Stomach (tissue), 9 donors: ENCODE measurements around the gene PANK4. TPM values are rescaled to one million over a fixed set of nuclear protein-coding genes. Genes with fewer than 3 reads are reported as not detected.

ENCODE experiments used
- DNase-seq, 2 donors: peaks; one replicate each; pipeline versions ENCODE4 v3.0.0 to v3.0.0-alpha.2; 2013 to 2019
- H3K27ac ChIP-seq, 5 donors: fragments of 200-600 bp in 4 of 5; sonication (generic) in 4 of 5; one replicate each; pipeline ENCODE4 v1.5.1; 2013 to 2019; ENCODE audit warnings: mild to moderate bottlenecking in 1 of 5, moderate library complexity in 1 of 5
- H3K27me3 ChIP-seq, 3 donors: fragments of 200-600 bp; sonication (generic); one replicate each; pipeline ENCODE4 v1.5.1; 2017 to 2019; ENCODE audit warnings: mixed run types in 1 of 3
- H3K36me3 ChIP-seq, 4 donors: fragments of 200-600 bp; sonication (generic); 1 replicate in 3 of 4; 2 replicates in 1 of 4; pipeline ENCODE4 v1.5.1; 2016 to 2019
- H3K4me1 ChIP-seq, 4 donors: fragments of 200-600 bp; sonication (generic); one replicate each; pipeline ENCODE4 v1.5.1; 2016 to 2019
- H3K4me3 ChIP-seq, 4 donors: fragments of 200-600 bp; sonication (generic) in 3 of 4; one replicate each; pipeline ENCODE4 v1.5.1; 2016 to 2019; ENCODE audit warnings: mild to moderate bottlenecking in 1 of 4
- H3K9me3 ChIP-seq, 4 donors: fragments of 200-600 bp; sonication (generic); one replicate each; pipeline ENCODE4 v1.5.1; 2016 to 2019
- EP300 ChIP-seq: sonication (generic); formaldehyde crosslinking; IDR thresholded peaks from one replicate; pipeline ENCODE4 v1.6.1; 2017; ENCODE audit warnings: antibody characterized with exemption
- POLR2A ChIP-seq, 4 donors: fragments of 450-650 bp; IDR thresholded peaks; one replicate each; pipeline ENCODE4 v1.6.1; 2016; ENCODE audit warnings: antibody characterized with exemption in 4 of 4, control low read depth in 2 of 4, mild to moderate bottlenecking in 1 of 4, moderate library complexity in 1 of 4
- POLR2AphosphoS5 ChIP-seq, 3 donors: sonication (generic); formaldehyde crosslinking; IDR thresholded peaks; one replicate each; pipeline ENCODE4 v1.6.1; 2016; ENCODE audit warnings: antibody characterized with exemption in 3 of 3
- WGBS, 5 donors: extraction: QIAGEN DNeasy Blood & Tissue Kit in 3 of 5; methylation state at CpG; one replicate each; pipeline versions ENCODE4 v1.1.5 to v1.1.7; 2013 to 2018; 5-methylcytosine and 5-hydroxymethylcytosine counted together
- intact Hi-C: fragments of 100-400 bp; cut with DNase I; formaldehyde crosslinking; loops from one replicate; pipeline ENCODE4 v1.15.1; 2023; ENCODE audit warnings: low total_unique reads
- polyA plus RNA-seq, 3 donors: library from polyadenylated mRNA; stranded (reverse); fragments of 200-250 nt; gene quantifications; one replicate each; pipeline ENCODE4 v1.2.3, GENCODE V29; 2013
- total RNA-seq, 5 donors: library from RNA; depleted of rRNA; stranded (reverse); fragments of >200 nt; gene quantifications; one replicate each; pipeline versions ENCODE4 v1.1.0 to v1.2.3, GENCODE V29; 2014 to 2016
- TF ChIP-seq, protein P1 (sequence below), 7 experiments: fragments of 450-650 bp in 4 of 7; fragments of 200-600 bp in 3 of 7; sonication (generic) in 3 of 7; IDR thresholded peaks; one replicate each; pipeline ENCODE4 v1.5.1; 2016 to 2019; ENCODE audit warnings: antibody characterized with exemption in 7 of 7, control low read depth in 2 of 7, mild to moderate bottlenecking in 1 of 7
- donor health status: healthy with polysubstance abuse.
- donor health status: Bipolar disorder and iron deficiency.
- donor health status: healthy.

Gene PANK4
- total and polyA plus RNA-seq, 8 donors = 6.4 to 86.0 (median 19.5) TPM

GRCh38 chr1:2458687-2459086 is 67.7 kb downstream of the PANK4 start:
- DNase-seq = no peak
- intact Hi-C loops = no loop called here
- Histone ChIP-seq H3K27ac (no peak overlapping the region), H3K36me3 (no peaks in the 10 kb centered on the region), H3K9me3 (no peaks in the 10 kb centered on the region), H3K4me3 (no peak overlapping the region), H3K4me1 (peaks cover 0 to 7% (median 6%) of the 10 kb centered on the region in 4 donors), H3K27me3 (peaks cover 0 to 85% (median 12%) of the 10 kb centered on the region in 3 donors)
- 77 to 83% (median 80%) methylated on average over 16 to 18 of the region's 18 CpGs for WGBS, 5 donors
- TF ChIP-seq POLR2AphosphoS5 (IDR thresholded peaks at IDR 0.05) (no peak), POLR2A (IDR thresholded peaks at IDR 0.05) (no peak), EP300 (no peak)
- TF ChIP-seq, protein P1, sequence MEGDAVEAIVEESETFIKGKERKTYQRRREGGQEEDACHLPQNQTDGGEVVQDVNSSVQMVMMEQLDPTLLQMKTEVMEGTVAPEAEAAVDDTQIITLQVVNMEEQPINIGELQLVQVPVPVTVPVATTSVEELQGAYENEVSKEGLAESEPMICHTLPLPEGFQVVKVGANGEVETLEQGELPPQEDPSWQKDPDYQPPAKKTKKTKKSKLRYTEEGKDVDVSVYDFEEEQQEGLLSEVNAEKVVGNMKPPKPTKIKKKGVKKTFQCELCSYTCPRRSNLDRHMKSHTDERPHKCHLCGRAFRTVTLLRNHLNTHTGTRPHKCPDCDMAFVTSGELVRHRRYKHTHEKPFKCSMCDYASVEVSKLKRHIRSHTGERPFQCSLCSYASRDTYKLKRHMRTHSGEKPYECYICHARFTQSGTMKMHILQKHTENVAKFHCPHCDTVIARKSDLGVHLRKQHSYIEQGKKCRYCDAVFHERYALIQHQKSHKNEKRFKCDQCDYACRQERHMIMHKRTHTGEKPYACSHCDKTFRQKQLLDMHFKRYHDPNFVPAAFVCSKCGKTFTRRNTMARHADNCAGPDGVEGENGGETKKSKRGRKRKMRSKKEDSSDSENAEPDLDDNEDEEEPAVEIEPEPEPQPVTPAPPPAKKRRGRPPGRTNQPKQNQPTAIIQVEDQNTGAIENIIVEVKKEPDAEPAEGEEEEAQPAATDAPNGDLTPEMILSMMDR (IDR thresholded peaks at IDR 0.05) = no peak

Other genes starting within 250 kb of the PANK4 start
- gene MORN1, start 135.0 kb downstream of the PANK4 start, total RNA-seq = 10 to 100 TPM in 3 of 5 donors, 1 to 10 TPM in 2; 3.1 to 18.1 (median 15.8) TPM
- 1 to 10 TPM; 2.6 to 5.7 (median 3.7) TPM for gene MORN1, start 135.0 kb downstream of the PANK4 start, polyA plus RNA-seq
- gene RER1, start 134.8 kb downstream of the PANK4 start, total RNA-seq = 10 to 100 TPM; 58.2 to 73.6 (median 69.6) TPM
- gene RER1, start 134.8 kb downstream of the PANK4 start, polyA plus RNA-seq = 10 to 100 TPM; 38.2 to 63.8 (median 53.3) TPM
- gene PEX10, start 114.0 kb downstream of the PANK4 start, total RNA-seq = 10 to 100 TPM in 3 of 5 donors, 1 to 10 TPM in 1, under 1 TPM in 1; 0.87 to 27.2 (median 17.6) TPM
- gene PEX10, start 114.0 kb downstream of the PANK4 start, polyA plus RNA-seq = 10 to 100 TPM; 14.8 to 16.5 (median 15.0) TPM
- gene PLCH2, start 50.3 kb downstream of the PANK4 start, total RNA-seq = 1 to 10 TPM in 2 of 5 donors, under 1 TPM in 1, not detected in 2; 0.55 to 4.5 (median 1.3) TPM
- gene PLCH2, start 50.3 kb downstream of the PANK4 start, polyA plus RNA-seq = 10 to 100 TPM in 1 of 3 donors, under 1 TPM in 2; 0.75 to 24.9 (median 0.76) TPM
- gene HES5, start 3.7 kb upstream of the PANK4 start, total RNA-seq = 1 to 10 TPM in 1 of 5 donors, not detected in 4; 9.6 TPM
- gene HES5, start 3.7 kb upstream of the PANK4 start, polyA plus RNA-seq = under 1 TPM in 1 of 3 donors, not detected in 2; 0.25 TPM
- 100 to 1,000 TPM in 3 of 5 donors, 10 to 100 TPM in 2; 33.2 to 413 (median 301) TPM for gene TNFRSF14, start 29.8 kb upstream of the PANK4 start, total RNA-seq
- gene TNFRSF14, start 29.8 kb upstream of the PANK4 start, polyA plus RNA-seq = 100 to 1,000 TPM in 1 of 3 donors, 10 to 100 TPM in 2; 58.0 to 128 (median 64.8) TPM
- 100 to 1,000 TPM in 1 of 5 donors, 10 to 100 TPM in 3, 1 to 10 TPM in 1; 8.5 to 668 (median 21.0) TPM for gene PRXL2B, start 60.2 kb upstream of the PANK4 start, total RNA-seq
- 10 to 100 TPM; 18.9 to 23.8 (median 20.9) TPM for gene PRXL2B, start 60.2 kb upstream of the PANK4 start, polyA plus RNA-seq
- 100 to 1,000 TPM in 1 of 5 donors, 10 to 100 TPM in 1, 1 to 10 TPM in 3; 1.3 to 190 (median 4.5) TPM for gene MMEL1, start 106.4 kb upstream of the PANK4 start, total RNA-seq
- 10 to 100 TPM; 20.5 to 27.3 (median 26.7) TPM for gene MMEL1, start 106.4 kb upstream of the PANK4 start, polyA plus RNA-seq